K562 (cell line): ENCODE measurements around the gene TBC1D7. TPM values are rescaled to one million over a fixed set of nuclear protein-coding genes. Genes with fewer than 3 reads are reported as not detected.

Experiments used
- CAMTA2 ChIP-seq: fragments of 250-450 bp; sonication (Bioruptor Pico); conservative IDR thresholded peaks from 2 replicates; pipeline ENCODE4 v1.5.1; 2022
- E2F6 ChIP-seq, 2 experiments: IDR thresholded peaks; 2 replicates each; pipeline ENCODE4 v1.6.1; 2011; ENCODE audit warnings: borderline replicate concordance in 1 of 2, control low read depth in 1 of 2, low read depth in 1 of 2, low read length in 1 of 2, mild to moderate bottlenecking in 1 of 2, mixed read lengths in 1 of 2, moderate library complexity in 1 of 2; ENCODE audit not compliant: insufficient read depth in 1 of 2, insufficient read length in 1 of 2, poor library complexity in 1 of 2, severe bottlenecking in 1 of 2; ENCODE audit errors: extremely low read depth in 1 of 2
- MAFG ChIP-seq: fragments of 450-650 bp; conservative IDR thresholded peaks from 2 replicates; pipeline ENCODE4 v1.6.1; 2016; ENCODE audit warnings: missing genetic modification characterization, missing compliant biosample characterization
- MEIS2 ChIP-seq: fragments of 450-650 bp; IDR thresholded peaks from 2 replicates; pipeline ENCODE4 v1.6.1; 2014; ENCODE audit warnings: mild to moderate bottlenecking; ENCODE audit not compliant: partially characterized antibody
- MTA1 ChIP-seq: fragments of 450-650 bp; IDR thresholded peaks from 2 replicates; pipeline ENCODE4 v1.6.1; 2017; ENCODE audit warnings: borderline replicate concordance
- SETDB1 ChIP-seq: IDR thresholded peaks from one replicate; pipeline ENCODE4 v1.6.1; 2012; ENCODE audit warnings: low read length, control low read depth, inconsistent platforms
- STAT6 ChIP-seq: sonication (generic); formaldehyde crosslinking; IDR thresholded peaks from 2 replicates; pipeline ENCODE4 v1.8.1; 2023; ENCODE audit warnings: mild to moderate bottlenecking, missing genetic modification reagents
- TBP ChIP-seq: optimal IDR thresholded peaks from 2 replicates; pipeline ENCODE3; 2011; ENCODE audit warnings: low read depth, low read length, improper control_type of control experiment
- ZNF165 ChIP-seq: fragments of 250-450 bp; sonication (Bioruptor Pico); IDR thresholded peaks from 2 replicates; pipeline ENCODE4 v1.4.0; 2020; ENCODE audit warnings: borderline replicate concordance
- ZNF263 ChIP-seq: sonication (generic); formaldehyde crosslinking; IDR thresholded peaks from 2 replicates; pipeline ENCODE4 v1.8.0; 2022; ENCODE audit warnings: mild to moderate bottlenecking, missing genetic modification reagents, borderline replicate concordance
- polyA plus RNA-seq, 8 experiments: library from polyadenylated mRNA; depleted of rRNA in 4 of 8; stranded (reverse) in 5 of 8; unstranded in 3 of 8; fragments of >200 nt; fragmentation: Nextera tagmentation in 2 of 8; fragmentation: Illumina TruSeq in 1 of 8; extraction: Ambion mirVana in 2 of 8; extraction: Trizol in 1 of 8; gene quantifications; 2 replicates each; pipeline versions ENCODE4 v1.2.1 to v1.2.3, GENCODE V29; 2011 to 2014; ENCODE audit warnings: inconsistent platforms in 1 of 8, missing spikeins in 1 of 8
- total RNA-seq, 7 experiments: library from RNA; depleted of rRNA in 6 of 7; stranded (reverse); fragments of >200 nt in 6 of 7; fragmentation: Illumina TruSeq in 2 of 7; extraction: Trizol in 2 of 7; gene quantifications; 2 replicates each; pipeline versions ENCODE4 v1.2.1 to v1.2.3, GENCODE V29; 2011 to 2021; ENCODE audit warnings: low replicate concordance in 1 of 7
- TF ChIP-seq, protein P1 (sequence below): fragments of 450-650 bp; IDR thresholded peaks from 2 replicates; pipeline ENCODE4 v1.6.1; 2016; ENCODE audit warnings: mild to moderate bottlenecking, moderate library complexity

The TBC1D7 gene
- total and polyA plus RNA-seq, 9 of the 15 experiments (the other 6 are each of a cell fraction or from before 2014, with no cell fraction given), result 49.4 to 107 (median 61.1) TPM

DNA sequence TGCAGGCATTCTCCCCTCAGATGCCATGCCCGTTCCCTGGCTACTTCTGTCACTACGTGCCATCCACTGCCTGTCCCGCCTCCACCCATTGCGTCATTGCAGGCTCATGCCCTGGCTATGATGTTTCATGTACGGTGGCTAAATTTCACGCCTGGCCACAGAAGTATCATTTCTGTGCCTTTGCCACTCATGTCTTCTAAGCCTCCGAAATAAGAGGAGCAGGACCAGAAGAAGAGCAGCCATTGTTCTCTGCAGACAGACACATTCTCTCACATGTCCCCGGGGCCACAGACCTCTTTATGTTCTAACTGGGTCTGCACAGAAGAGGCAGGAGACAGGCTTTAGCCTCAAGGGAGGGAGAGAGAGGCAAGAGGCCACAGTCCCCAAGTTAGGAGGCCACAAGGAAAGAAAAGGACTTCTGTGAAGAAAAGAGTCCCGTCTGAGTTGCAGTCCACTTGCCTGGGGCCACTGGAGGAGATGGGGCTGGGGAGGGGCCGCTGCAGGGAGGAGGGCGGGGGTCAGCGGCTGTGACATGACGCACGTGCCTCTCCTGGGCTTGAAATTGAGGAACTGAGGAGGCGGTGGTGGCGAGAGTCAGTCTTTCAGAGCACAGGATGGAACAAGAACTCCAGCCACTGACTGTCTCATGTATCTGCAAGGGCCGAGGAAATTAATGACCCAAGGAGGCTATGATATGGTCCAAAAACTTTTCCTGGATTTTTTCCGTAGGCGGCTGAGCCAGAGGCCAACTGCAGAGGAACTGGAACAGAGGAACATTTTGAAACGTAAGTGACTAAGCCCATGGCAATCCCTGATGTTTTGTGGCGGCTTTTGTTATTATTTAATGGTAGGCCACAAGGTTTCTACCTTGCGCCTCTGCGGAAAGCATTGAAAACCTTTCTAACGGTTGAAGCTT lies 55.9 kb downstream of the TBC1D7 start (continued):
- TF ChIP-seq MAFG (tag) (no peak), MTA1 (no peak), ZNF263 (no peak), E2F6 (IDR thresholded peaks at IDR 0.05; ENCODE audit: borderline replicate concordance in 1 of 2, extremely low read depth in 1 of 2, insufficient read depth in 1 of 2, insufficient read length in 1 of 2, low read depth in 1 of 2, low read length in 1 of 2, poor library complexity in 1 of 2, severe bottlenecking in 1 of 2) (peak; percentile 86 to 91), STAT6 (no peak), SETDB1 (no peak), CAMTA2 (no peak), TBP (peak; percentile 67), MEIS2 (peak; percentile 28), ZNF165 (CRISPR knock-in tag) (no peak)
- TF ChIP-seq, protein P1, sequence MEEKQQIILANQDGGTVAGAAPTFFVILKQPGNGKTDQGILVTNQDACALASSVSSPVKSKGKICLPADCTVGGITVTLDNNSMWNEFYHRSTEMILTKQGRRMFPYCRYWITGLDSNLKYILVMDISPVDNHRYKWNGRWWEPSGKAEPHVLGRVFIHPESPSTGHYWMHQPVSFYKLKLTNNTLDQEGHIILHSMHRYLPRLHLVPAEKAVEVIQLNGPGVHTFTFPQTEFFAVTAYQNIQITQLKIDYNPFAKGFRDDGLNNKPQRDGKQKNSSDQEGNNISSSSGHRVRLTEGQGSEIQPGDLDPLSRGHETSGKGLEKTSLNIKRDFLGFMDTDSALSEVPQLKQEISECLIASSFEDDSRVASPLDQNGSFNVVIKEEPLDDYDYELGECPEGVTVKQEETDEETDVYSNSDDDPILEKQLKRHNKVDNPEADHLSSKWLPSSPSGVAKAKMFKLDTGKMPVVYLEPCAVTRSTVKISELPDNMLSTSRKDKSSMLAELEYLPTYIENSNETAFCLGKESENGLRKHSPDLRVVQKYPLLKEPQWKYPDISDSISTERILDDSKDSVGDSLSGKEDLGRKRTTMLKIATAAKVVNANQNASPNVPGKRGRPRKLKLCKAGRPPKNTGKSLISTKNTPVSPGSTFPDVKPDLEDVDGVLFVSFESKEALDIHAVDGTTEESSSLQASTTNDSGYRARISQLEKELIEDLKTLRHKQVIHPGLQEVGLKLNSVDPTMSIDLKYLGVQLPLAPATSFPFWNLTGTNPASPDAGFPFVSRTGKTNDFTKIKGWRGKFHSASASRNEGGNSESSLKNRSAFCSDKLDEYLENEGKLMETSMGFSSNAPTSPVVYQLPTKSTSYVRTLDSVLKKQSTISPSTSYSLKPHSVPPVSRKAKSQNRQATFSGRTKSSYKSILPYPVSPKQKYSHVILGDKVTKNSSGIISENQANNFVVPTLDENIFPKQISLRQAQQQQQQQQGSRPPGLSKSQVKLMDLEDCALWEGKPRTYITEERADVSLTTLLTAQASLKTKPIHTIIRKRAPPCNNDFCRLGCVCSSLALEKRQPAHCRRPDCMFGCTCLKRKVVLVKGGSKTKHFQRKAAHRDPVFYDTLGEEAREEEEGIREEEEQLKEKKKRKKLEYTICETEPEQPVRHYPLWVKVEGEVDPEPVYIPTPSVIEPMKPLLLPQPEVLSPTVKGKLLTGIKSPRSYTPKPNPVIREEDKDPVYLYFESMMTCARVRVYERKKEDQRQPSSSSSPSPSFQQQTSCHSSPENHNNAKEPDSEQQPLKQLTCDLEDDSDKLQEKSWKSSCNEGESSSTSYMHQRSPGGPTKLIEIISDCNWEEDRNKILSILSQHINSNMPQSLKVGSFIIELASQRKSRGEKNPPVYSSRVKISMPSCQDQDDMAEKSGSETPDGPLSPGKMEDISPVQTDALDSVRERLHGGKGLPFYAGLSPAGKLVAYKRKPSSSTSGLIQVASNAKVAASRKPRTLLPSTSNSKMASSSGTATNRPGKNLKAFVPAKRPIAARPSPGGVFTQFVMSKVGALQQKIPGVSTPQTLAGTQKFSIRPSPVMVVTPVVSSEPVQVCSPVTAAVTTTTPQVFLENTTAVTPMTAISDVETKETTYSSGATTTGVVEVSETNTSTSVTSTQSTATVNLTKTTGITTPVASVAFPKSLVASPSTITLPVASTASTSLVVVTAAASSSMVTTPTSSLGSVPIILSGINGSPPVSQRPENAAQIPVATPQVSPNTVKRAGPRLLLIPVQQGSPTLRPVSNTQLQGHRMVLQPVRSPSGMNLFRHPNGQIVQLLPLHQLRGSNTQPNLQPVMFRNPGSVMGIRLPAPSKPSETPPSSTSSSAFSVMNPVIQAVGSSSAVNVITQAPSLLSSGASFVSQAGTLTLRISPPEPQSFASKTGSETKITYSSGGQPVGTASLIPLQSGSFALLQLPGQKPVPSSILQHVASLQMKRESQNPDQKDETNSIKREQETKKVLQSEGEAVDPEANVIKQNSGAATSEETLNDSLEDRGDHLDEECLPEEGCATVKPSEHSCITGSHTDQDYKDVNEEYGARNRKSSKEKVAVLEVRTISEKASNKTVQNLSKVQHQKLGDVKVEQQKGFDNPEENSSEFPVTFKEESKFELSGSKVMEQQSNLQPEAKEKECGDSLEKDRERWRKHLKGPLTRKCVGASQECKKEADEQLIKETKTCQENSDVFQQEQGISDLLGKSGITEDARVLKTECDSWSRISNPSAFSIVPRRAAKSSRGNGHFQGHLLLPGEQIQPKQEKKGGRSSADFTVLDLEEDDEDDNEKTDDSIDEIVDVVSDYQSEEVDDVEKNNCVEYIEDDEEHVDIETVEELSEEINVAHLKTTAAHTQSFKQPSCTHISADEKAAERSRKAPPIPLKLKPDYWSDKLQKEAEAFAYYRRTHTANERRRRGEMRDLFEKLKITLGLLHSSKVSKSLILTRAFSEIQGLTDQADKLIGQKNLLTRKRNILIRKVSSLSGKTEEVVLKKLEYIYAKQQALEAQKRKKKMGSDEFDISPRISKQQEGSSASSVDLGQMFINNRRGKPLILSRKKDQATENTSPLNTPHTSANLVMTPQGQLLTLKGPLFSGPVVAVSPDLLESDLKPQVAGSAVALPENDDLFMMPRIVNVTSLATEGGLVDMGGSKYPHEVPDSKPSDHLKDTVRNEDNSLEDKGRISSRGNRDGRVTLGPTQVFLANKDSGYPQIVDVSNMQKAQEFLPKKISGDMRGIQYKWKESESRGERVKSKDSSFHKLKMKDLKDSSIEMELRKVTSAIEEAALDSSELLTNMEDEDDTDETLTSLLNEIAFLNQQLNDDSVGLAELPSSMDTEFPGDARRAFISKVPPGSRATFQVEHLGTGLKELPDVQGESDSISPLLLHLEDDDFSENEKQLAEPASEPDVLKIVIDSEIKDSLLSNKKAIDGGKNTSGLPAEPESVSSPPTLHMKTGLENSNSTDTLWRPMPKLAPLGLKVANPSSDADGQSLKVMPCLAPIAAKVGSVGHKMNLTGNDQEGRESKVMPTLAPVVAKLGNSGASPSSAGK, result peak; percentile 94
